Measurements from ENCODE around the gene CGB7. TPM values are rescaled to one million over a fixed set of nuclear protein-coding genes. Genes with fewer than 3 reads are reported as not detected.
A peak's percentile ranks its signal among the peaks of the same experiment; 100 is the strongest.

CGB7 gene
- total RNA-seq, 1 experiment from 2014 or later = 0.04 TPM

DNA sequence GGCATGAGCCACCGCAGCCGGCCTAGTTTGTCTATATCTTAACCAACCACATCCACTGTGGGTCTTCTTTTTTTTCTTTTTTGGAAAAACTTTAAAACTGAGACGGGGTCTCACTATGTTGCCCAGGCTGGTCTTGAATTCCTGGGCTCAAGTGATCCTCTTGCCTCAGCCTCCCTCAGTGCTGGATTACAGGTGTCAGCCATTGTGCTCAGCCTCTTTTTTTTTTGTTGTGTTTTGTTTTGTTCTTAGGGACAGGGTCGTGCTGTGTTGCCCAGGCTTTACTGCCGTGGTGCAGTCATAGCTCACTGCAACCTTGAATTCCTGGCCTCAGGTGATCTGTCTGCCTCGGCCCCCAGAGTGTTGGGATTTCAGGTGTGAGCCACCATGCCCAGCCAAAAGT, 35.1 kb upstream of the CGB7 start:
- intact Hi-C loops (cut with micrococcal nuclease) = no loop called here
- peaks cover 62% of the 10 kb centered on the region for H3K79me2 ChIP-seq (ENCODE audit: low read length)
- peaks cover 8% of the 10 kb centered on the region for H3K4me1 ChIP-seq (ENCODE audit: insufficient read depth, low read length)
- BruUV-seq (replicated peaks) = no TSS peak
- no peak for TF ChIP-seq EZH2 (IDR thresholded peaks at IDR 0.05; ENCODE audit: low read length, unreplicated experiment)
- no peak for TF ChIP-seq EZH2phosphoT487 (IDR thresholded peaks at IDR 0.05; ENCODE audit: borderline replicate concordance, low read length)
- TF ChIP-seq, protein P1, sequence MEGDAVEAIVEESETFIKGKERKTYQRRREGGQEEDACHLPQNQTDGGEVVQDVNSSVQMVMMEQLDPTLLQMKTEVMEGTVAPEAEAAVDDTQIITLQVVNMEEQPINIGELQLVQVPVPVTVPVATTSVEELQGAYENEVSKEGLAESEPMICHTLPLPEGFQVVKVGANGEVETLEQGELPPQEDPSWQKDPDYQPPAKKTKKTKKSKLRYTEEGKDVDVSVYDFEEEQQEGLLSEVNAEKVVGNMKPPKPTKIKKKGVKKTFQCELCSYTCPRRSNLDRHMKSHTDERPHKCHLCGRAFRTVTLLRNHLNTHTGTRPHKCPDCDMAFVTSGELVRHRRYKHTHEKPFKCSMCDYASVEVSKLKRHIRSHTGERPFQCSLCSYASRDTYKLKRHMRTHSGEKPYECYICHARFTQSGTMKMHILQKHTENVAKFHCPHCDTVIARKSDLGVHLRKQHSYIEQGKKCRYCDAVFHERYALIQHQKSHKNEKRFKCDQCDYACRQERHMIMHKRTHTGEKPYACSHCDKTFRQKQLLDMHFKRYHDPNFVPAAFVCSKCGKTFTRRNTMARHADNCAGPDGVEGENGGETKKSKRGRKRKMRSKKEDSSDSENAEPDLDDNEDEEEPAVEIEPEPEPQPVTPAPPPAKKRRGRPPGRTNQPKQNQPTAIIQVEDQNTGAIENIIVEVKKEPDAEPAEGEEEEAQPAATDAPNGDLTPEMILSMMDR (conservative IDR thresholded peaks at IDR 0.05; ENCODE audit: low read depth, low read length) = no peak
- peaks cover 38% of the 10 kb centered on the region for H4K20me1 ChIP-seq (ENCODE audit: low read length)
- no peaks in the 10 kb centered on the region for H3K27me3 ChIP-seq (ENCODE audit: low read length)
- no peak overlapping the region for H3K4me3 ChIP-seq (ENCODE audit: low read length)
- no peaks in the 10 kb centered on the region for H3K9me2 ChIP-seq (replicated peaks; ENCODE audit: low read length)
- no peak overlapping the region for H2AFZ ChIP-seq (ENCODE audit: low read length)
- H3K9me3 ChIP-seq (ENCODE audit: low read length) = no peaks in the 10 kb centered on the region
- no peak for ATAC-seq
- H3F3A ChIP-seq (ENCODE audit: low read length, unreplicated experiment) = peaks cover 6% of the 10 kb centered on the region
- H3K27ac ChIP-seq (ENCODE audit: low read length) = no peak overlapping the region
- H3K36me3 ChIP-seq (ENCODE audit: low read depth, low read length) = peaks cover 28% of the 10 kb centered on the region
- DNase-seq = no peak
- no peak overlapping the region for H3K9ac ChIP-seq (ENCODE audit: low read length)
- POLR2A ChIA-PET (ENCODE audit: unreplicated experiment) = no interaction called here
- CTCF ChIA-PET = no interaction called here
- no peak overlapping the region for H3K4me2 ChIP-seq (ENCODE audit: low read length)

- no peak overlapping the region for H2AFZ ChIP-seq (ENCODE audit: low read length)
- H3K4me3 ChIP-seq (ENCODE audit: low read length) = no peak overlapping the region
- H3K27me3 ChIP-seq (ENCODE audit: low read length) = no peaks in the 10 kb centered on the region
- ChIA-PET CTCF (no interaction called here), POLR2A (ENCODE audit: unreplicated experiment) (no interaction called here)
- H3K9me3 ChIP-seq (ENCODE audit: low read length) = no peaks in the 10 kb centered on the region
- intact Hi-C loops (cut with micrococcal nuclease) = no loop called here
- H4K20me1 ChIP-seq (ENCODE audit: low read length) = peaks cover 44% of the 10 kb centered on the region
- BruUV-seq (replicated peaks) = no TSS peak
- H3K4me2 ChIP-seq (ENCODE audit: low read length) = no peak overlapping the region
- H3K27ac ChIP-seq (ENCODE audit: low read length) = no peak overlapping the region
- no peaks in the 10 kb centered on the region for H3K9me2 ChIP-seq (replicated peaks; ENCODE audit: low read length)
- H3K36me3 ChIP-seq (ENCODE audit: low read depth, low read length) = peaks cover 33% of the 10 kb centered on the region
- H3F3A ChIP-seq (ENCODE audit: low read length, unreplicated experiment) = no peaks in the 10 kb centered on the region
- TF ChIP-seq EZH2 (IDR thresholded peaks at IDR 0.05; ENCODE audit: low read length, unreplicated experiment) = no peak
- TF ChIP-seq, protein P1 (conservative IDR thresholded peaks at IDR 0.05; ENCODE audit: low read depth, low read length) = no peak
- TF ChIP-seq EZH2phosphoT487 (IDR thresholded peaks at IDR 0.05; ENCODE audit: borderline replicate concordance, low read length) = no peak
- no peak for ATAC-seq
- DNase-seq = no peak
- H3K9ac ChIP-seq (ENCODE audit: low read length) = no peak overlapping the region
- peaks cover 73% of the 10 kb centered on the region for H3K79me2 ChIP-seq (ENCODE audit: low read length)
- H3K4me1 ChIP-seq (ENCODE audit: insufficient read depth, low read length) = no peaks in the 10 kb centered on the region; the same call in 1 of the 2 replicates
Measured at GRCh38 chr19:49091391-49092038, 34.0 kb upstream of the CGB7 start.

DNA sequence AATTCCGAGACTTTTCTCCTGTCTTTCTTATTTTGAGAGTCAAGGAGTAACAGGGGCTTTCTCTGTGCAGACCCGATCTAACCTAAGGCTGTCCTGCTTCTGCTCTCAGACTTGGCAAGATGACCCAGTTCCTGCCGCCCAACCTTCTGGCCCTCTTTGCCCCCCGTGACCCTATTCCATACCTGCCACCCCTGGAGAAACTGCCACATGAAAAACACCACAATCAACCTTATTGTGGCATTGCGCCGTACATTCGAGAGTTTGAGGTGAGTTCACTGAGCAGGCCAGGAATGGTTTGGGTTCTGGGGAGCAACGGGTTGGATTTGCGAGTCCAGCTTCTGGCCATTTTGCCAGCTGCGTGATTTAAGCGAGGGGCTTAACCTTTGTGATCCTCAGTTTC, 28.7 kb upstream of the CGB7 start:
- ChIA-PET POLR2A (ENCODE audit: unreplicated experiment) (no interaction called here), CTCF (no interaction called here)
- TF ChIP-seq EZH2phosphoT487 (IDR thresholded peaks at IDR 0.05; ENCODE audit: borderline replicate concordance, low read length) = no peak
- TF ChIP-seq EZH2 (IDR thresholded peaks at IDR 0.05; ENCODE audit: low read length, unreplicated experiment) = no peak
- TF ChIP-seq, protein P1 (conservative IDR thresholded peaks at IDR 0.05; ENCODE audit: low read depth, low read length) = no peak
- H3K79me2 ChIP-seq (ENCODE audit: low read length) = peaks cover 56% of the 10 kb centered on the region
- no peaks in the 10 kb centered on the region for H3F3A ChIP-seq (ENCODE audit: low read length, unreplicated experiment)
- peaks cover 27% of the 10 kb centered on the region for H3K36me3 ChIP-seq (ENCODE audit: low read depth, low read length)
- ATAC-seq (no peak), DNase-seq (no peak)
- no peaks in the 10 kb centered on the region for H3K9me3 ChIP-seq (ENCODE audit: low read length)
- peaks cover 44% of the 10 kb centered on the region for H4K20me1 ChIP-seq (ENCODE audit: low read length)
- peak overlapping the region; percentile 99 for H3K9ac ChIP-seq (ENCODE audit: low read length)
- peak overlapping the region; percentile 99 for H3K4me2 ChIP-seq (ENCODE audit: low read length)
- H3K27ac ChIP-seq (ENCODE audit: low read length) = no peak overlapping the region
- H3K27me3 ChIP-seq (ENCODE audit: low read length) = no peaks in the 10 kb centered on the region
- peaks cover 4% of the 10 kb centered on the region; the same call in 1 of the 2 replicates for H3K4me1 ChIP-seq (ENCODE audit: insufficient read depth, low read length)
- TSS peak; percentile 36 for BruUV-seq (replicated peaks)
- no peak overlapping the region for H2AFZ ChIP-seq (ENCODE audit: low read length)
- no peaks in the 10 kb centered on the region for H3K9me2 ChIP-seq (replicated peaks; ENCODE audit: low read length)
- intact Hi-C loops (cut with micrococcal nuclease) = no loop called here
- H3K4me3 ChIP-seq (ENCODE audit: low read length) = peak overlapping the region; percentile 81
